ENCODE data around the gene IRAK1.

DNA sequence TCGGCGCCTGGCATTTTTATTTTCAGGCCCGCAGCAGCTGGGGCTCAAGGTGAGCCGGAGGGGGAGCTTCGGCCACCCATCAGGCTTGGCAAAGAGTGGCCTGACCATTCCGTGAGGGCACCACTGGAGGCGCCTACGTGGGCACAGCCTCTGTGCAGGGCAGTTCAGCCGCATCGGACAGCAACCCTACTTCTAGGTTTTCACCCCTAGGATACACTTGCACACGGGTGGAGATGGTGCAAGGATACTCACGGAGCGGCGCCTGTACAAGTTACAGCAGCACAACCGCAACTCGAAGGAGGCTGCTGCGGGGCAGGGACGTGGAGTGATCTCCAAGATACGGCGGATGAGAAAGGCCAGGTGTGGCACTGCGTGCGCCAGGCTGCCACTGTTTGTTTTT, 58.9 kb downstream of the IRAK1 start:
- TF ChIP-seq, protein P1, sequence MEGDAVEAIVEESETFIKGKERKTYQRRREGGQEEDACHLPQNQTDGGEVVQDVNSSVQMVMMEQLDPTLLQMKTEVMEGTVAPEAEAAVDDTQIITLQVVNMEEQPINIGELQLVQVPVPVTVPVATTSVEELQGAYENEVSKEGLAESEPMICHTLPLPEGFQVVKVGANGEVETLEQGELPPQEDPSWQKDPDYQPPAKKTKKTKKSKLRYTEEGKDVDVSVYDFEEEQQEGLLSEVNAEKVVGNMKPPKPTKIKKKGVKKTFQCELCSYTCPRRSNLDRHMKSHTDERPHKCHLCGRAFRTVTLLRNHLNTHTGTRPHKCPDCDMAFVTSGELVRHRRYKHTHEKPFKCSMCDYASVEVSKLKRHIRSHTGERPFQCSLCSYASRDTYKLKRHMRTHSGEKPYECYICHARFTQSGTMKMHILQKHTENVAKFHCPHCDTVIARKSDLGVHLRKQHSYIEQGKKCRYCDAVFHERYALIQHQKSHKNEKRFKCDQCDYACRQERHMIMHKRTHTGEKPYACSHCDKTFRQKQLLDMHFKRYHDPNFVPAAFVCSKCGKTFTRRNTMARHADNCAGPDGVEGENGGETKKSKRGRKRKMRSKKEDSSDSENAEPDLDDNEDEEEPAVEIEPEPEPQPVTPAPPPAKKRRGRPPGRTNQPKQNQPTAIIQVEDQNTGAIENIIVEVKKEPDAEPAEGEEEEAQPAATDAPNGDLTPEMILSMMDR (IDR thresholded peaks at IDR 0.05; ENCODE audit: extremely low read depth in 1 of 2, insufficient read depth in 1 of 2, low read depth in 1 of 2, low read length in 2 of 2), result no peak
- TF ChIP-seq JUN (IDR thresholded peaks at IDR 0.05; ENCODE audit: borderline replicate concordance, insufficient read depth, insufficient read length, low read depth) (no peak), POLR2A (IDR thresholded peaks at IDR 0.05; ENCODE audit: low read depth, low read length) (no peak), POLR2AphosphoS5 (IDR thresholded peaks at IDR 0.05; ENCODE audit: insufficient read depth, low read depth, low read length) (no peak), MYC (IDR thresholded peaks at IDR 0.05; ENCODE audit: low read depth, low read length) (no peak)

Measured in endothelial cell of umbilical vein (primary cell).